Psoas muscle (tissue), 8 donors: ENCODE data around the gene LIPT2. TPM values are rescaled to one million over a fixed set of nuclear protein-coding genes. Genes with fewer than 3 reads are reported as not detected.

Experiments
- ATAC-seq, 4 donors: fragments of 200-7000 bp; cut with Tn5 transposase; one replicate each; pipeline ENCODE4 v1.9.1; 2020; ENCODE audit warnings: moderate library complexity in 3 of 4, mild to moderate bottlenecking in 2 of 4
- DNase-seq, 2 donors: peaks; one replicate each; pipeline ENCODE4 v3.0.0-alpha.2; 2020
- H3K27ac ChIP-seq: fragments of 200-600 bp; one replicate; pipeline ENCODE4 v1.8.0; 2022
- H3K27me3 ChIP-seq, 3 donors: fragments of 200-600 bp in 1 of 3; one replicate each; pipeline versions ENCODE4 v1.6.1 to v1.8.0; 2013 to 2022; ENCODE audit warnings: low read length in 2 of 3, mild to moderate bottlenecking in 2 of 3, moderate library complexity in 1 of 3; ENCODE audit not compliant: insufficient read depth in 3 of 3
- H3K36me3 ChIP-seq, 2 donors: fragments of 200-600 bp in 1 of 2; one replicate each; pipeline versions ENCODE4 v1.6.1 to v1.8.0; 2013 to 2022; ENCODE audit warnings: low read depth in 1 of 2, mild to moderate bottlenecking in 1 of 2, moderate library complexity in 1 of 2; ENCODE audit not compliant: insufficient read depth in 1 of 2
- H3K4me1 ChIP-seq: fragments of 200-600 bp; one replicate; pipeline ENCODE4 v1.8.0; 2022
- H3K4me3 ChIP-seq: fragments of 200-600 bp; one replicate; pipeline ENCODE4 v1.8.0; 2022; ENCODE audit warnings: mild to moderate bottlenecking
- H3K9me3 ChIP-seq: fragments of 200-600 bp; one replicate; pipeline ENCODE4 v1.8.0; 2022
- CTCF ChIP-seq: fragments of 200-600 bp; IDR thresholded peaks from one replicate; pipeline ENCODE4 v1.8.0; 2022; ENCODE audit warnings: antibody characterized with exemption
- WGBS, 3 donors: extraction: QIAGEN DNeasy Blood & Tissue Kit; methylation state at CpG; one replicate each; pipeline versions ENCODE4 v1.1.6 to v1.1.7; 2013; 5-methylcytosine and 5-hydroxymethylcytosine counted together
- intact Hi-C, 2 donors: fragments of 100-400 bp; cut with DNase I; formaldehyde crosslinking; loops; one replicate each; pipeline versions ENCODE4 v1.11.0 to v1.14.2; 2022
- polyA plus RNA-seq, 3 donors: library from polyadenylated mRNA; stranded (reverse); fragments of 200-250 nt; gene quantifications; one replicate each; pipeline ENCODE4 v1.2.3, GENCODE V29; 2013
- total RNA-seq, 4 donors: library from RNA; stranded (reverse); fragmentation: NEBNext Ultra II Directional in 2 of 4; extraction: Animal tissue kit (Norgen Biotek cat#: 25700) in 2 of 4; gene quantifications; one replicate each; pipeline versions ENCODE4 v1.2.1 to v1.2.4, GENCODE V29; 2021 to 2023
- donor health status: healthy with polysubstance abuse.
- donor health status: DM: no; HTN: no; CAD: no; lungs with moderate emphysema.
- donor health status: Bipolar disorder and iron deficiency.
- donor health status: healthy.
- donor health status: DM: yes; HTN: yes; CAD: no.
- donor health status: DM: no; HTN: no; CAD: no.
- donor health status: DM: no; HTN: no; CAD: no.
- donor health status: DM: yes; HTN: yes; CAD: no.

LIPT2 gene
- total and polyA plus RNA-seq, 7 donors, result 0.94 to 5.4 (median 4.3) TPM

- H3K27me3 ChIP-seq, result no peaks in the 10 kb centered on the region
- intact Hi-C loops, result no loop called here
- H3K4me1 ChIP-seq, result peaks cover 1% of the 10 kb centered on the region
- no peak overlapping the region for H3K27ac ChIP-seq
- ATAC-seq (peak in 2 of 4 donors; percentile 28 to 49), DNase-seq (peak in 1 of 2 donors; percentile 66)
- H3K36me3 ChIP-seq, result no peaks in the 10 kb centered on the region
- H3K4me3 ChIP-seq, result no peak overlapping the region
- no peak for TF ChIP-seq CTCF
- H3K9me3 ChIP-seq, result no peaks in the 10 kb centered on the region
- 8 to 13% (median 9%) methylated on average over 1 of the region's 1 CpG for WGBS, 3 donors
Measured at GRCh38 chr11:74474316-74474715, 19.2 kb downstream of the LIPT2 start.

- H3K27ac ChIP-seq, result no peak overlapping the region
- no peak for TF ChIP-seq CTCF
- no peak for DNase-seq
- intact Hi-C loops, result no loop called here
- no peak overlapping the region for H3K4me3 ChIP-seq
- H3K4me1 ChIP-seq, result peaks cover 7% of the 10 kb centered on the region
- no peaks in the 10 kb centered on the region for H3K36me3 ChIP-seq
- no peak for ATAC-seq
- H3K27me3 ChIP-seq, result no peaks in the 10 kb centered on the region
- 65 to 73% (median 67%) methylated on average over 10 of the region's 10 CpGs for WGBS, 3 donors
- no peaks in the 10 kb centered on the region for H3K9me3 ChIP-seq
Measured at GRCh38 chr11:74473382-74474173, 19.9 kb downstream of the LIPT2 start.

GRCh38 chr11:74471668-74472429 lies 21.7 kb downstream of the LIPT2 start:
- no peak for ATAC-seq
- intact Hi-C loops, result no loop called here
- TF ChIP-seq CTCF, result no peak

GRCh38 chr11:74471037-74471436 lies 22.5 kb downstream of the LIPT2 start:
- Histone ChIP-seq H3K36me3 (no peaks in the 10 kb centered on the region), H3K27me3 (no peaks in the 10 kb centered on the region), H3K4me3 (no peak overlapping the region), H3K9me3 (no peaks in the 10 kb centered on the region), H3K4me1 (peaks cover 14% of the 10 kb centered on the region), H3K27ac (no peak overlapping the region)
- intact Hi-C loops, result no loop called here
- no peak for TF ChIP-seq CTCF
- DNase-seq, result no peak
- no peak for ATAC-seq
- WGBS, 3 donors, result 95 to 100% (median 96%) methylated on average over 1 of the region's 1 CpG

More at GRCh38 chr11:74471668-74472429, 21.7 kb downstream of the LIPT2 start:
- Histone ChIP-seq H3K36me3 (no peaks in the 10 kb centered on the region), H3K4me1 (peaks cover 9% of the 10 kb centered on the region), H3K9me3 (no peaks in the 10 kb centered on the region), H3K27ac (no peak overlapping the region), H3K27me3 (no peaks in the 10 kb centered on the region), H3K4me3 (no peak overlapping the region)
- 79 to 85% (median 83%) methylated on average over 5 of the region's 5 CpGs for WGBS, 3 donors
- DNase-seq, result no peak
